ENCODE measurements around the gene UMAD1.
A peak's percentile ranks its signal among the peaks of the same experiment; 100 is the strongest.

Gene UMAD1

DNA sequence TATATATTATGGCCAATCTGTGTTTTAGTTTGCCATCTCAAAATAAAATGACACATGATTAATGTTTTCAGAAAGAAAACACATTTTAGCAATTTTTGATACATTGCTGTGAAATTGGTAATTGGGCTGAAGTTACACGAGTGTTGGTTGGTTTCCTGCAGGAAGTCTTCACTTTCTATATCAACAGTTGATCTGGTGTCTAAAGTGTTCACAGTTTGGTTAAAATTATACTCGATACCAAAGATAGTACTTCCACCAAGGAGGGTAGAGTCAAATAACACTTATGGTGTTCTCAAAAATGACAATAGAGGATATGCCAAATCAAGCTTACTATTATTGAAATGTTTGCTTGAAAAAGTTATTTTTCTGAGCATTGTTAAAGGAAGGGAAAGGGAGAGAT, 207.7 kb downstream of the UMAD1 start:
- no peak for DNase-seq

DNA sequence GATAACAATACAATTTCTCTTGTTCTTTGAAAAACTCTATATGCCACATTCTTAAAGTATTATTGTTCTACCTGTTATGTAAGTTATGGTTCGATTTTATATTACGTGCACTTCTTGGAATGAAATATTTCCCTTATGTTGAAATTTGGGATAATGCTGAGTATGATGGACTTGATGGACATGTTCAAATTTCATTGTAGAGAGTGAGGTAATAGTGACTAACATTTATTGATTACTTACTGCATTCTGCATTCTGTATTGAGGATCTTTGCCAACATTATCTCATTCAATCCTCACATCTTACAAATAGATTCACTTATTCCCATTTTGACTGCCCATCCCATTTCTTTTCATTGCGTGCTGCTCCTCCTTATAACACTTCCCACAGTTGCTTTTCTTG, 208.3 kb downstream of the UMAD1 start:
- no peak for DNase-seq

DNA sequence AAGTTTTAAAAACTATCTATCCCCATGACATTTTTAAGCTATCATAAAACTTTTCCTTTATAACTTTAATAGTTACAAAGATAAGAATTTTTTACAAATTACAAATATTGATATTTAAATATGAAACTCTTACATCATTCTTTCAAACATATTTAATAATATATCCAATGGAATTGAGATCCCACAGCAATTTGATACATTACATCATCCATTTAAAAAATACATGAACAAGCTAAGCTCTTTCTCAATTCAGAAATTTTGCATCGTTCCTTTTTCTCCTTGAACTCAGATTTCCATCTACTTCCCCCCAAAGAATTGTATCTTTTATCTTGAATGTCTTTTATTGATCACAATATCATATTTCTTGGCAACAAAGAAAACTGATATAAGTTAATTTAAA, 209.6 kb downstream of the UMAD1 start:
- no peak for DNase-seq

DNA sequence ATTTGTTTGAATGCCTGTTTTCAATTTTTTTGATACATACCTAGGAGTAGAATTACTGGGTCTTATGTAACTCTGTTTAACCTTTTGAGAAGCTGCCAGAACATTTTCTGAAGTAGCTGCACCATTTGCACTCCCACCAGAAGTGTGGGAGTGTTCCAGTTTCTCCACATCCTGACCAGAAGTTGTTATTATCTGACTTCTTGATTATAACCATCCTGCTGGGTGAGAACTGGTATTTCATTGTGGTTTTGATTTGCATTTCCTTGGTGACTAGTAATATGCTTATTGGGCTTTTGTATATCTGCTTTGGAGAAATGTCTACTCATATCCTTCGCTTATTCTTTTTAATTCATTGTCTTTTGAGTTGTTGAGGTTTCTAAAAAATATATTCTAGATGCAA, 210.8 kb downstream of the UMAD1 start:
- DNase-seq, result no peak

DNA sequence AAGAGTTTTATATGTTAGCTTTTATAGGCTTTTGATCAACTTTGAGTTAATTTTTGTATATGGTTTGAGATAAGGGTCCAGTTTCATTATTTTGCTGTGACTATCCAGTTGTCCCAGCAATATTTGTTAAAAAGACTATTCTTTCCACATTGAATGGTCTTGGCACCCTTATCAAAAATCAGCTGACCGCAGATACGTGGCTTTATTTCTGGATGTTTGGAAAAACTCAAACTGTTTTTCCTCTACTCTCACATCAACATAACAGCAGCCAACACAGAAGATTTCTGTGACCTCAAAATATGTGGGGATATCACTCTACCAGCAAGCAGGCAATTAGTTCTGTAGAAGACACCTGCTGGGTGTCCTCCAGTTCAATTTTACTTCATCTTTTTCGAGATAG, 211.4 kb downstream of the UMAD1 start:
- DNase-seq, result no peak

DNA sequence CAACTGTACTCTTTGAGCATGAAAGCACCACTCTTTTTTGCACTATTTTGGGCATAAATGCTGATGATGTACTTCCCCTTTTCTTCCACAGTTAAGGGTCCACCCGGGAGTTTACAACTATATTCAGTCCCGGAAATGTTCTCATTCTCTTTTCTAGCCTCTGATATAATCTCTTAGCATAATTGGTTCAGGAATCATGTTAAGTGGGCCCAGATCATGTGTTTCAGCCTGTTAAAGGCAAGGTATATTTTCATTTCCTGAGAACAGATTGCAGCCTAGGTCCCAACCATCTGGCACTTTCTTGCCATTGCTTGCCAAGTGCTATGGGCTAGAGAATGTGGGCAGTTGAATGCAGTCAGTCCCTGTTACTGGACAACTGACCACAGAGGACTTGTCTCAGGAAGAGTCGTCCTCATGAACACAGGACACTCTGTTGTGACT, 216.6 kb downstream of the UMAD1 start:
- DNase-seq, result peak; percentile 81

DNA sequence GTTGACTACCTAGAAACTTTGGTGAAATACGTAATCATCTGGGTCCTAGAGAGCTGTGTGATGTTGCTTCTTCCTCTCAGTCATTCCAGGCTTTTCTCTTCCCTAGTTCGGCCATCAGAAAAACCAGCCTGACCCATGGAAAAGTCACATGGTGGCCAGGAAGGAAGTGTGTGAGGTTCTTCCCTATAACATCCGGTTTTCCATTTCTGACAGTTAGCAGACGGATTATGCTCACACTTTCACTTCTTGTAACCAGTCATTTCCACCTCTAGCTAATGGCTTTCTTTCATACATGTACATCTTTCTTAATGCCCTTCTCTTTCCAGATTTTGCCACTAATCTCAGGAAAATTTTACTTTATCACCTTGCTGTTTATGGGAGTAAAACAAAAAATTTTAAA, 218.0 kb downstream of the UMAD1 start:
- DNase-seq, result no peak

DNA sequence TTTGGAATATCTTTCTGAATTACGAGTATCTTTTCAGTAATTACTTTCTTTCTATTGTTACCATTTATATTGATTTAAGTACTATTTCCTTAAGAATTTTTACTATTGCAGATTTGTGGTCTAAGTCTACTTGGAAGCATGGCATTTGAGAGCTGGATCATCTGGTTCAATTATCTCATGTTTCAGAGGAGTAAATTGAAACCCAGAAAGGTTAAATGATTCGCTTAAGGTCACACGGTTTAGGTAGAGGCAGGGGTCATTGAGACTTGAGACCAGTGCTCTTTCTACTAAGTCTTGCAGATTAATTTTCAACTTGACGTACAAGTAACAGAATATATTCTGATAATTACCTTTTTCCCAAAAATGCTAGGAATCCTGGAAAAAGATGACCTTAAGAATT, 218.9 kb downstream of the UMAD1 start:
- no peak for DNase-seq

DNA sequence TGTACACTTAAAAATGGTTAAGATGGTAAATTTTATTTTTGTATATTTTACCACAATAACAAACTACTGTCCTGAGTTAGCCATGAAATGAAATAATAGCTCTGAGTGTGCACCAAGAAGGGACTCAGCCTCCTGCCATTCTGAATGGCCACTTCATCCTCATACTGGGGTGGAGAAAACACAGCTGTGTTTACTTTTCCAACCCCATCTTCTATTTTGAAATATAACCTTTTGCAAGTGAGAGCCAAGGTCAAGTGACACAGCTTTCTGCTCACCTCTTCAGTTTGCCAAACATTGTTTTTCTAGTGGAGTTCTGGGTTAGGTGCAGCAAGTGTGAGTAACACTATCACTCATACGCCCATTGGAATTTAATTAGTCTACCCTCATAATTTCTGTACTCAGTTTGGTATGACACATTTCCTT, 220.7 kb downstream of the UMAD1 start:
- no peak for DNase-seq

DNA sequence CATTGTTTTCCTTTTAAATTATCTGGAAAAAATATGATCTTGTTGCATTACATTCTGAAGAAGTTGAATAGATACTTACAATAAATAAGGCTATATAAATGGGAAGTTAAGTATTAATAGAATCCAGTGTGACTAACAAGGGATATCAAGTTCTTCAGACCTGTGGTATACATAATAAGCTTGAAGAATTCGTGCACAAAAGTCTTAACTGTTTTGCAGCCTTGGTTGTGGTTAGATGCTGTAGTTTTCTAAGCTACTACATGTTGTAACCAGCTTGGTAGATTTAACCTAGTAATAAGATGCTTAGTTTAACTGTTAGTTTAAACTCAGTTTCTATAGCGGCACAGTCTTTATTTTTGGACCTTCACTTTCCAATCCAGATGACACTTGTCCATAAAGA, 221.8 kb downstream of the UMAD1 start:
- no peak for DNase-seq

DNA sequence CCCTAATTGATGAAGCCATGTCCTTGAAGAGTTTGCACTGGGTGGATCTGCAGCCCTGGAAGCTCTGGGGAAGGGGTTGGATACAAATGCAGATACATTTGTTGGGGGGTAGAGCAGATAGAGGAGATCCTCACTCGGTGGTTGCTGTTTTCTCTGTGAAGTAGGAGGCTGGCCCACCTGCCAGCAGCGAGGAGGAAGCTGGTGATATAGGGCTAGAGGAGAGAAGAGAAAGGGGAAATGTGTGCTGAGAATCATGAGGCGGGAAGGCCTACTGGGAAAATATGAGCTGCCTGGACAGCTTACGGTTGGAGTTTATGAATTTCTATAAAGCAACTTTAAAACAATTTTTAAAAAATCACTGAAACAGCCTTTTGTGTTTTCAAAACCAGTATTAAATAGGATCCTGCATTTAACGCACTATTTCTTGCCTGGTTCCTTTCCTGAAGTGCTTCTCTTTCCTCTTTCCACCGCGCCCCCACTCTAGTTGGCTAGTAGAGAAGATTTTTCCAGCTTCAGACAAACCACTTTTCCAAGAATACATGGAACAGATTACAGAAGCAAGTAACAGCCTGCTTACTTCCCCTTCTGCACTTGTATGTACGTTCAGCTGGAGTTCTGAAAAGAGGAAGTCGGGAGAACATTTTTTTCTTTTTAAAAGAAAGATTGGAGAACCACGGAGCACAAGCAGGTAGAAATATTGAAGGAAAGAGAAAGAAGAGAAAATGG, 227.5 kb downstream of the UMAD1 start:
- no peak for DNase-seq

DNA sequence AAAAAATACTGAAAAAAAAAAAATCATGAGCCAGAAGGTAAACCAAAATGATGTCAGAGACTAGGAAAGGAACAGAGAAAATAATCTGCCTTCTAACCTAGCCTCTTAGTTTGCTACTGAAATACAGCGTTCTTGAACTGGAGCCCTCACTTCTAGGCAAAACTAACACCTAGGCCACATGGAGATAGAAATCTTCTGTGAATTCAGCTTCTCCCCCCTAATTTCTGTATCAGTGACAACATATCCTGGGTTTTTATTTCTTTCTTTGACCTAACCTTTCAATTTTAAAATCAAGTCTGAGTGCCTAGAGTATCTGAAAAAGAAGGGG, 228.0 kb downstream of the UMAD1 start:
- no peak for DNase-seq

DNA sequence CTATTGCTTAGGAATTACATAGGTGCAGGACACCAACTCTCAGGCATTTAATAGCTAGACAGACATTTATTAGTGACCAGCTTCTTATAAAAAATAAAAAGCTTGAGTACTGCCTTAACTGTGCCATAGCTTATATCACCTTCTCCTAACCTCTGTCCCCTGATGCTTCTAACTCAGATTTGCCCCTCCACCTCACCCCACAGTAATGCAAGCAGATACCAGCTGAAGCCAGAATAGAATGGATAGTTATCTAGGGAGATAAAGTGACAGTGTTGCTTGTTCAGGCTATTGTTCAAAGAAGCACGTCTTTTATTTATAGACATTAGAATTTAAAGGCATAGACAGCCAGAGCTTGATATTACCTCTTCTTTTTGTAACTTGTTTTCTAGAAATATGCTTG, 228.5 kb downstream of the UMAD1 start:
- DNase-seq, result no peak

DNA sequence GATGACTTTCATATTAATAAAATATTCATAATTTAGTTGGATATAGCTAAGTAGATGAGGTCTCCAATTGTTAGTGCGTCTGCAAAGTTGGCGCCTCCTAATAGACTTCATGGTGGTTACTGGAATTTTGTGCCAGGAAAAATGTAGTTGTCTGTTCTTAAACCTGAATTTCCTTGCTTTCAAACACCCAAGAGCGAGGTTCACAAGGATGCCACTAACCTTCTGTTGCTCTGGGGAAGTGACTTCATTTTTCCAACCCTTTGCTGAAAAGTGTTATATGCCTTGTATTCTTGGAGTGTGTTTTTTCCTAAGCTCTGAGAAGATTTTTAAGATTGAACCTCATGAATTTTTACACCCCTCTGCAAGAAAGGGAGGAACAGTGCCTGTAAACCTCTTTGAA, 229.1 kb downstream of the UMAD1 start:
- DNase-seq, result no peak

DNA sequence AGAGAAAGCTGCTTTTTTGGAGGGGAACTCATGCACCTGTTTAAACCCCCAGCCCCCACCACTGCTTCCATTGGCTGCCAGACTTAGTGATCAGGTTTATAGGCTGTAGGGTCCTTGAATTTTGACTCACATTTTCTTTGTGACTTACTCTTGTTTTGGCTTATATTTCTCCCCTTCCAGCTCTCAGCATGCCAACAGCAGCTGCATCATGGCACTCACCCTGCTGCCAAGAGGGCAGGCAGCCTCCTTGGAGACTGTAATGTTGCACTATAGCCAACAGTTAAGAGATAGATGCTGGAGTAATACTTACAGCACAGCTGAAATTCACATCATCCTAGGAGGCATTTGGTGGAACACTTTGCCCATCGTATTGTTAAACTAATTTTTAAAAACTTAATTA, 230.0 kb downstream of the UMAD1 start:
- no peak for DNase-seq

DNA sequence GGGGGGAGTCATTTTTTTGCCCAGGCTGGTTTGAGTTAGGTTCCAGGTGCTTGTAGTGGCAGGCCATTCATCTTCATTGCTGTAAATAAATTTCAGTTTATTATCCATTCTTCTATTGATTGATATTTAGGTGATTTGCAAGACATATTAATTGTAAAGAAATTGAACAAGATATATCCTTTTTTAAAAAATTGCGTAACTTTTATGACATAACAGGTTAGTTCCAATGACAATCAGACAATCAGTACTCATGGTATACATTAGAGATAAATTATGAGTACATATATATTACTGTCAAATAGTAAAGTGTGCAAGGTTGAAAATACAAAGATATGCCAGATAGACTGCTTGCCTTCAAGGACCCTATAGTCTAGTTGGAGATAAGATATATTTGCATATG, 235.9 kb downstream of the UMAD1 start:
- no peak for DNase-seq

DNA sequence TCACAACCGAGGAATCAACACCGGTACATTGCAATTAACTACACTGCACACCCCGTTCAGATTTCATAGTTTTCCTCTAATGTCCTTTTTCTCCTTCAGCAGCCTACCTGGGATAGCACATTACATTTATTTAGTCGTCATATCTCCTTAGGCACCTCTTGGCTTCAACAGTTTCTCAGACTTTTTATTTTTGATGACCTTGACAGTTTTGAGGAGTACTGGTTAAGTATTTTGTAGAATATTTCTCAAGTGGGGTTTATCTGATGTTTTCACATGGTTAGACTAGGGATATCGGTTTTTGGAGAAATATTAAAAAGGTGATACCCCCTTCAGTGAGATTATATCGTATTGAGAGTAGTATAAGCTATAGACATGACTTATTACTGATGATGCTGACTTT, 241.0 kb downstream of the UMAD1 start:
- no peak for DNase-seq

DNA sequence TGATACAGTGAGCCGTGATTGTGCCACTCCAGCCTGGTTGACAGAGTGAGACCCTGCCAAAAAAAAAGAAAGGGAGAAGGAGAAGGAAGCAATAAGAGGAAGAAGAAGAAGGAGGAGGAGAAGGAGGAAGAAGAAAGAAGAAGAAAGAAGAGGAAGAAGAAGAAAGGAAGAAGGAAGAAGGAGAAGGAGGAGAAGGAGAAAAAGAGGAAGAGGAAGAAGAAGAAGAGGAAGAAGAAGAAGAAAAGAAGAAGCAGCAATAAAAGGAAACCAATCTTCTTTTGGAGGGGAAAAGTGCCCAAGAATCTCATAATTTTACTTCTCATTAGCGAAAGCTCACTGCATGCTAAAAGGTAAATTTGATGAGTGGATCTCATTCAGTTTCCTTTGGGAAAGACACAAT, 242.3 kb downstream of the UMAD1 start:
- DNase-seq, result no peak

DNA sequence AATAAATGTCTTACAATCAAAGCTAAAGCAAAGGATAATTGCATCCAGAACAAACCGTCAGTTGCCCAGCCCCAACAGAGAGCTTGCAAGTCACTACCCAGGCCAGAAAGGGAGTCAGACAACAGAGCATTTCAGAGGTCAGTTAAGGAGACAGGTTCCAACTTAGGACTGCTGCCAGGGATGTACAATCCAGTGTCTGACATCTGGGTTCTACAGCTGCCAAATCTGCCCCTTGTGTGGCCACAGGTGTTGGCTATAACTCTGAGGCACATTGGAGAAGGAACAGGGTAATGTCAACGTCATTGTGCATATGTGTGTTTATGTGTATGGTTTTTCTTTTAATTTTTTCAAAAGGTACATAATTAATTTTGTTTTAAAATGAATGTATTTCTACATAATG, 242.8 kb downstream of the UMAD1 start:
- peak; percentile 42 for DNase-seq

DNA sequence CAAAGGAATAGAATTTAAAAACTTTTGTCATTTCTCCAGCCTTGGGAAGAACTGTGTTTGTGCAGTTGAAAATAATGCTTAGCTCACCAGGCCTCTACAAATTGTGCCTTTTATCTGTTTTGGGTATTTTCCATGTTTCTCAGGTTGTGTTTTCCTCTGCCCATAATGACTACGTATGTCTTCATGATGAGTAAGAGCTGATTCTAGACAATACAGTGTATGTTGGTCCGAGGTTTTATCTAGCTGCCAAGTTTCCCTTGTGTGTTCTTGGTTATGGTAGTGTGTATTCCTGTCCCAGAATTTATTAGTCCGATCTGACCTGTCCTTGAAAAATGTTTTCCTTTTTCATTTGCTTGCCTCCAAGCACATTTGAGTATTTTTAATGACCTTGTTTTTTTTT, 244.3 kb downstream of the UMAD1 start:
- DNase-seq, result no peak

DNA sequence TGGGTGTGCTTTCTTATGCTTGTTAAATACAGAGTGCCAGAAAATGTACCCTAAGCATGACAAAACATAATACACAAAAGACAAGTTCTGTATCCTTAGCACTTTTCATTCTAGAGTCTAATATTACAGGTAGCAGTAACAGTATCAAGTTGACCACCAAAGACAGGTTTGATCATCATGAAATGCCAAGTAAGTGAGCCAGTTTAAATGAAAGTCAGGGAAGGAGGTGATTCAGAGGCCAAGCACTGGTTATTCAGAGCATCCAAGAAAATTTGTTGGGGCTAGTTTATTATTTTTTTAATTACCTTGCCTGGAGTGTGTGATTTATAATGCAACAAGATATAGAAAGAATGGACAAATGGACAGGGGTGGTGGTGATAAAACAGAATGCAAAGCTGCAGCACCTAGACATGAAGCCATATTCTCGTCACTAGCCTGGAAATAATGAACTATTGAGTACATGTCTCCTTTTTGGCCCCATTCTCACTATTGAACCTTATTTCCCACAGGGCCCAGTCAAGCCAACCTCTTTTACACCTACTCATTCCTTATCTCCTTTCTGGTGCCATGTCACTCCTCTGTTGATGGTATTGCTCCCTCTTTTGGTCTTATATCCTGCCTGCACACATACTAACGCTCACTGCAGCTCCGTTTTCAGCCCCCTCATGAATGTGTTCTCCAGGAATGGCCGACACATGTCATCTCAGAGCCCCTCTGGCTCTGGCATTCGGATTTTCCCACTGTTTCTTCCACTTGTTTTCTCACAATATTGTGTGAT, 249.4 kb downstream of the UMAD1 start:
- no peak for DNase-seq

DNA sequence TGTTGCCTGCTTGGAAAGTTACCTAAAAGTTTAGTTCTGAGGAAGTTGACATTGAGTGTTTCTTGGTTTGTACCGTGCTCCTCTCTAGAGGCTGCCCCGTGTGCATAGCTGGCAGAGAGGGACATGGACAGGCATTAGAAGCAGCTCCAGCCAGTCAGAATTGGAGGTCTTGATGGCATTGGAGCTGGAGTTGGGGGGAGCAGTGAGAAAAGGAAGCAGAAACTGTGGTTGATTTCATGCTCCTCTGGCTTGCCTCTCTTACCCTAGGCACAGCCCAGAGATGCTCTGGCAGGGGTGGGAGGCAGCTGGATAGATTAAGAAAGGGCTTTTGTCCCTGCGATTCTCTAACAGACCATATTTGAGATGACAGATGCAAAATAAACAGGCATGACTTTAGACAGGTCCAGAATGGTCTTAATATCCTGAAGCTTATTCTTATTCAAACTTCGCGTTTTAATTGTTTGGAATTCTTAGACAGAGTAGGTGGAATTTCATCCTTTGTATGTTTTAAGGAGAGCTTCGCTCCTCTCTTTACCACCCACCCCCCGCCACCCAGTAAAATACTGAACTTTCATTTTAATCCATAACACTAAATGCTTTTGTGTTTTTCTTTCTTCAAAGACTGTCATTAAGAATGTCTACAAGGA, 254.6 kb downstream of the UMAD1 start:
- DNase-seq, result no peak

DNA sequence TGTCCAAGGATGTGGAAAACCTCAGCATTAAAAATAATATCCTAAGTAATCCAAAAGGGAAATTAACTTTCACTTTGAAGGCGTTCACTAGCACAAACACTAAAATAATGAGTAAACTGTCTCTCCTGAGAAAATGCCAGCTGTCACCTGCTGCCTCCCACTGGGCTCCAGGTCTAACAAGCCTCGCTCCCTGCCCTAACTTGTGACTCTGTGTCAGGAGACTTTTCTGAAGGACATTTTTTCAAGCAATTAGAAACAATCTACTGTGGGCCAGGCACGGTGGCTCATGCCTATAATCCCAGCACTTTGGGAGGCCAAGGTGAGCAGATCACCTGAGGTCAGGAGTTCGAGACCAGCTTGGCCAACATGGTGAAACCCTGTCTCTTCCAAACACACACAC, 255.2 kb downstream of the UMAD1 start:
- no peak for DNase-seq

DNA sequence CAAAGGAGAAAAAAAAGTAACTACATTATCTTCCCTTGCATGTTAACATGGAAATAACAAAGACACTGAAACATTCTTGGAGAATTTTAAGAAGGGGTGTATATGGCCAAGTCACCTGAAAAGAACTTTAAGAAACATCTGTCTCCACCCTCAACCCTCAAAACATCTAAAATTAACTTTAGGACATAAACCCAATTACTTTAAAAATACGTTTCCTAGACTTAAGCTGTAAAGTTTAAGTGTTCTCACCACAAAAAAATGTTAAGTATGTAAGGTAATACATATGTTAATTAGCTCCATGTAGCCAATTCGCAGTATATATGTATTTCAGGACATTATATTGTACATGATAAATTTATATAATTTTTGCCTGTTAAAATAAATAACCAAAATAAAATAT, 257.0 kb downstream of the UMAD1 start:
- DNase-seq, result no peak
